Smooth muscle cell (in vitro differentiated cells): Measurements from ENCODE around the gene GGT7. TPM values are rescaled to one million over a fixed set of nuclear protein-coding genes. Genes with fewer than 3 reads are reported as not detected.

Experiments
- DNase-seq: peaks from one replicate; lab custom pipeline; 2025; ENCODE audit not compliant: unreplicated experiment; lab: John Stamatoyannopoulos, UW
- H2AFZ ChIP-seq: fragments of 200-600 bp; sonication (generic); 2 replicates; pipeline ENCODE4 v1.6.0; 2016; ENCODE audit warnings: antibody characterized with exemption, low read depth, mild to moderate bottlenecking
- H3F3A ChIP-seq: fragments of 200-600 bp; sonication (generic); 2 replicates; pipeline ENCODE4 v1.6.0; 2017; ENCODE audit warnings: antibody characterized with exemption, low read depth
- H3K27ac ChIP-seq: fragments of 200-600 bp; sonication (generic); 2 replicates; pipeline ENCODE4 v1.5.1; 2016; ENCODE audit warnings: low read depth, mild to moderate bottlenecking
- H3K27me3 ChIP-seq: fragments of 200-600 bp; sonication (generic); 2 replicates; pipeline ENCODE4 v1.6.1; 2016; ENCODE audit warnings: low read depth, mild to moderate bottlenecking
- H3K36me3 ChIP-seq: fragments of 200-600 bp; sonication (generic); 2 replicates; pipeline ENCODE4 v1.5.1; 2016; ENCODE audit warnings: low read depth
- H3K4me1 ChIP-seq: fragments of 200-600 bp; sonication (generic); 2 replicates; pipeline ENCODE4 v1.5.1; 2016; ENCODE audit warnings: low read depth
- H3K4me2 ChIP-seq: fragments of 200-600 bp; sonication (generic); 2 replicates; pipeline ENCODE4 v1.6.0; 2016; ENCODE audit warnings: mild to moderate bottlenecking
- H3K4me3 ChIP-seq: fragments of 200-600 bp; sonication (generic); 2 replicates; pipeline ENCODE4 v1.5.1; 2016; ENCODE audit warnings: mild to moderate bottlenecking
- H3K79me2 ChIP-seq: fragments of 200-600 bp; sonication (generic); 2 replicates; pipeline ENCODE4 v1.6.0; 2016; ENCODE audit warnings: low read depth, mild to moderate bottlenecking
- H3K9ac ChIP-seq: fragments of 200-600 bp; sonication (generic); 2 replicates; pipeline ENCODE4 v1.6.0; 2016; ENCODE audit warnings: low read depth
- H3K9me3 ChIP-seq: fragments of 200-600 bp; sonication (generic); replicated peaks from 2 replicates; pipeline ENCODE4 v1.5.1; 2016; ENCODE audit warnings: low read depth
- H4K20me1 ChIP-seq: fragments of 200-600 bp; sonication (generic); 2 replicates; pipeline ENCODE4 v1.6.0; 2016; ENCODE audit warnings: low read depth
- CTCF ChIP-seq: fragments of 200-600 bp; sonication (generic); IDR thresholded peaks from 2 replicates; pipeline ENCODE4 v1.5.1; 2017; ENCODE audit warnings: borderline replicate concordance, mild to moderate bottlenecking, antibody characterized with exemption; ENCODE audit not compliant: insufficient read depth, poor library complexity, severe bottlenecking
- WGBS: methylation state at CpG from one replicate; pipeline ENCODE4 v1.1.7; 2016; ENCODE audit warnings: low lambda C conversion rate; 5-methylcytosine and 5-hydroxymethylcytosine counted together
- polyA plus RNA-seq: library from polyadenylated mRNA; unstranded; fragments of >200 nt; fragmentation: Nextera tagmentation; extraction: Ambion mirVana; gene quantifications from 2 replicates; pipeline ENCODE4 v1.2.1, GENCODE V29; 2016
- total RNA-seq: library from RNA; depleted of rRNA; stranded (reverse); fragments of >200 nt; gene quantifications from 2 replicates; pipeline ENCODE4 v1.2.3, GENCODE V29; 2014

The GGT7 gene, protein sequence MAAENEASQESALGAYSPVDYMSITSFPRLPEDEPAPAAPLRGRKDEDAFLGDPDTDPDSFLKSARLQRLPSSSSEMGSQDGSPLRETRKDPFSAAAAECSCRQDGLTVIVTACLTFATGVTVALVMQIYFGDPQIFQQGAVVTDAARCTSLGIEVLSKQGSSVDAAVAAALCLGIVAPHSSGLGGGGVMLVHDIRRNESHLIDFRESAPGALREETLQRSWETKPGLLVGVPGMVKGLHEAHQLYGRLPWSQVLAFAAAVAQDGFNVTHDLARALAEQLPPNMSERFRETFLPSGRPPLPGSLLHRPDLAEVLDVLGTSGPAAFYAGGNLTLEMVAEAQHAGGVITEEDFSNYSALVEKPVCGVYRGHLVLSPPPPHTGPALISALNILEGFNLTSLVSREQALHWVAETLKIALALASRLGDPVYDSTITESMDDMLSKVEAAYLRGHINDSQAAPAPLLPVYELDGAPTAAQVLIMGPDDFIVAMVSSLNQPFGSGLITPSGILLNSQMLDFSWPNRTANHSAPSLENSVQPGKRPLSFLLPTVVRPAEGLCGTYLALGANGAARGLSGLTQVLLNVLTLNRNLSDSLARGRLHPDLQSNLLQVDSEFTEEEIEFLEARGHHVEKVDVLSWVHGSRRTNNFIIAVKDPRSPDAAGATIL
- total RNA-seq (2.8 and 4.0 TPM in 2 replicates), polyA plus RNA-seq (15.2 and 19.0 TPM in 2 replicates)

GRCh38 chr20:34872622-34873224, at the start of gene GGT7:
Gene GGT7 (minus strand): TSS chr20:34872856. CDS start chr20:34872815, 41 bp downstream.
- H3K27me3 ChIP-seq: no peaks in the 10 kb centered on the region
- H2AFZ ChIP-seq: peak within 1 kb of the TSS; percentile 98
- peaks cover 8% of the 10 kb centered on the region for H4K20me1 ChIP-seq
- H3K4me2 ChIP-seq: peak within 1 kb of the TSS; percentile 96
- peak within 1 kb of the TSS; percentile 44 for H3K9ac ChIP-seq
- H3K4me1 ChIP-seq: peaks cover 6% of the 10 kb centered on the region
- TF ChIP-seq CTCF: peak; percentile 65
- H3F3A ChIP-seq: peaks cover 5% of the 10 kb centered on the region
- H3K79me2 ChIP-seq: peaks cover 3% of the 10 kb centered on the region
- H3K36me3 ChIP-seq: no peaks in the 10 kb centered on the region
- peak; percentile 44 for DNase-seq
- peak within 1 kb of the TSS; percentile 76 for H3K4me3 ChIP-seq
- 8% methylated on average over 32 of the region's 52 CpGs for WGBS
- H3K9me3 ChIP-seq: no peaks in the 10 kb centered on the region
- no peak within 1 kb of the TSS for H3K27ac ChIP-seq

DNA sequence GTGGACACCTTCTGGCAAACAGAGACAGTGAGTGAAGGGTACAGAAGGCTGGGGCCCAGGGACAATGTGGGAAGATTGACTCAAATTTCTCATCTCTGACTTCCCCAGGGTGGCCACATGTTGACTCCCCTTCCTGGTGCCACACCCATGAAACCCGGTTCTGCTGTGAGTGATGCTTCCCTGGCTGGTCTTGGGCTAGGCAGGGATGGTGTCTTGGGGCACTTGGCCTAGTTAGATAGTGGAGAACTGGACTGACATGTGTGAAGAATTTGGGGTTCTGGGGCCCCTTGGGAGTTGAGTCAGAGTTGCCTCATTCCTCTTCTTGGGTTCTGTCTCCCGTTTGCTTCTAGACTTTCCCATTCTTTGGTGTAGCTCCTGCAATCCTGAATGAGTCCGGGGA, 48.8 kb upstream of the GGT7 start:
- Histone ChIP-seq H3K4me1 (no peaks in the 10 kb centered on the region), H2AFZ (no peak overlapping the region), H3K4me2 (no peak overlapping the region), H3K9ac (no peak overlapping the region), H3F3A (no peaks in the 10 kb centered on the region), H3K4me3 (no peak overlapping the region), H3K79me2 (no peaks in the 10 kb centered on the region), H3K27me3 (no peaks in the 10 kb centered on the region), H4K20me1 (no peaks in the 10 kb centered on the region), H3K9me3 (no peaks in the 10 kb centered on the region), H3K27ac (no peak overlapping the region), H3K36me3 (no peaks in the 10 kb centered on the region)
- DNase-seq: no peak
- no peak for TF ChIP-seq CTCF
- 98% methylated on average over 3 of the region's 3 CpGs for WGBS

GRCh38 chr20:34920055-34920454, 47.4 kb upstream of the GGT7 start:
- Histone ChIP-seq H3K4me2 (no peak overlapping the region), H4K20me1 (no peaks in the 10 kb centered on the region), H3K79me2 (no peaks in the 10 kb centered on the region), H3K4me1 (no peaks in the 10 kb centered on the region), H2AFZ (no peak overlapping the region), H3K36me3 (no peaks in the 10 kb centered on the region), H3K9me3 (no peaks in the 10 kb centered on the region), H3K27me3 (no peaks in the 10 kb centered on the region), H3K4me3 (no peak overlapping the region), H3F3A (no peaks in the 10 kb centered on the region), H3K9ac (no peak overlapping the region), H3K27ac (no peak overlapping the region)
- DNase-seq: no peak
- no peak for TF ChIP-seq CTCF
